Activated CD4-positive, CD25-positive, alpha-beta regulatory T cell treated with anti-CD3 and anti-CD28 coated beads, Interleukin-2, amount 50 U/mL, for 24 hours (primary cell): ENCODE results near the gene GTF2A2.
A peak's percentile ranks its signal among the peaks of the same experiment; 100 is the strongest.

Experiments used
- ATAC-seq, 2 donors: fragments of 150-1000 bp; cut with Tn5 transposase; one replicate each; pipeline ENCODE4 v1.10.0; 2021; ENCODE audit warnings: mild to moderate bottlenecking in 1 of 2, moderate library complexity in 1 of 2

Gene GTF2A2

DNA sequence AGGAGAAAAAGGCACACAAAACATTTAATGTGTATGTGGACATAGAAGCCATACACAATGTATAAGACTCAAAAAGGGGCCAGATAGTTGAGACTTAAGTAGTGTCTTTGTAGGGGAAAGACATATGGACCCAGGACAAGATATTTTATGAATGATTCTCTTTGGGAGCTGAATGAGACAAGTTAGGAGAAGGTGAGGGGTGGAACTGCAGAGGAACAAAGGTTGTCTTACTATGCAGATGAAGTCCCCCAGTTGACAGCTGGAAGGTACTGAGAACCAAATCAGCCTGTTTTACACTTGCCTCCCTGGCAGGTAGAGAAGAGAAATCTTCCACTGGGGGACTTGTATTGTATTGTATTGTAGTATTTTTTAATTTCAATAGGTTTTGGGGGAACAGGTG, 60.7 kb downstream of the GTF2A2 start:
- ATAC-seq, result no peak

DNA sequence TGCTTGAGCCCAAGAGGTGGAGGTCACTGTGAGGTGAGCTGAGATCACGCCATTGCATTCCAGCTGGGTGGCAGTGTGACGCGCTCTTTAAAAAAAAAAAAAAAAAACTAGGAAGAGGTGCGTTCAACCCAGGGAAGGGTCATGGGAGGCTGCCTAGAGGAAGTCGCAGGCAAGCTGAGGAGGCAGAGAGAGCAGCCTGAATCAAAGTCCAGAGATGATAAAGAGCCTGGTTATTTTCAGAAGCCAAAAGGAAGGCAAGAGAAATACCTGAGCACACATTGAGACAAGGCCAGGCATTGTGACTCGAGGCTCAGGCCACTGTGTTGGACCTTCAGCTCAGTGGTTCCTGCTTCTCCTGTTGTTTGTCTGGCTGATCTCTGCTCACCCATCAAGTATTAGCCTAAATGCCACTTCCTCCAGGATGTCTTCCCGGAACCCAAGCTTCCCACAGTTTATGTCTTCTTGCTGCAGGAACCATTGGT, 61.8 kb downstream of the GTF2A2 start:
- no peak for ATAC-seq

DNA sequence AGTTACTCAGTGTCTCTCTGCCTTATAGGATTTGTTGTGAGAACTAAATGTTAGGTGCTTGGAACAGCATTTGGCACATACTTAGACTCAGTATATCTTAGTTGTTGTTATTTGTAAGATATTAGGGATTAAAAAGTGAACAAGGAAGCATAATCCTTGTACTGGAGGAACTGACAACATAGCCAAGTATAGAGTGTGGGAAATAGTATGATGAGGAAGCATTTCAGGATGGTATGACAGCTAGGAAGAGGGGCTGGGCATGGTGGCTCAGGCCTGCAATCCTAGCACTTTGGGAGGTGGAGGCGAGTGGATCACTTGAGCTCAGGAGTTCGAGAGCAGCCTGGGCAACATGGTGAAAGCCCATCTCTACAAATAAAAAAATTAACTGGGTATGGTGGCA, 62.3 kb downstream of the GTF2A2 start:
- no peak for ATAC-seq

DNA sequence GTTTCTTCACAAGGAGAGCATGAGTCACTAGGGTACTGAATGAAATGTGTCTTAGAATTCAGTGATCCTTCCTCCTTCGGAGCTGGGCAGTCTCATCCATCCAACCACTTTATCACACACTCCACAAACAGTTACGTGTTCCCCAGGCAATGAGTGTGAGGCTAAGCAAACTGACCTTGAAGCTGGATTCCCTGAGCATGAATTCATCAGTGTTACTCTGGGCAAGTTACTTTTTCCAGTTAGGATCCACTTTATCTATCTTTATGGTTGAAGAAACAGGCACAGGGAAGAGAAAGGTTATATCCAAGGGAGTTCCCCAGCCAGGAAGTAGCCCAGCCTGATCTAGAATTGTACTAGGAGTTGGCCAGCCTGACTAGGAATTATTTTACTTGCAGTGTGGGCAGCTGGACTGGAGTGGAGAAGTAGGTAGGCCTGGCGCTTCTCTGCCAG, 62.8 kb downstream of the GTF2A2 start:
- no peak for ATAC-seq

DNA sequence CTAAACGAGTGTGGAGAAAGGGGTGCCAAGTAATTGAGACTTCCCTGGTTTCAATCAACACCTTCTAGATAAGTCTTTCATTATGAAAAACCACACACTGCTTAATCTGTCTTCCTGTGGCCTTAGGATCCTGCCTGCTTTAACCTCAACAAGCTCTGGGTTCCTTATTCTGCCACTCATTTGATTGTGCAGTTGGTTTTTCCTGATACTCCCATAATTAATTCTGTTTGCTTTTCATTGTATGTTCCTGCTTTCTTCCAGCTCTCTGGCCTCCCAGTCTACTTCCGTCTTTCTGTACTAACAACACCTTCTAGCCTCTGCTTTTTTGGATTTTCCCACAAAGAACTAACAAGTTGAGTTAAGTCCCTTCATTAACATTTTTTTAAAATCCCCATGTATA, 66.0 kb downstream of the GTF2A2 start:
- no peak for ATAC-seq

DNA sequence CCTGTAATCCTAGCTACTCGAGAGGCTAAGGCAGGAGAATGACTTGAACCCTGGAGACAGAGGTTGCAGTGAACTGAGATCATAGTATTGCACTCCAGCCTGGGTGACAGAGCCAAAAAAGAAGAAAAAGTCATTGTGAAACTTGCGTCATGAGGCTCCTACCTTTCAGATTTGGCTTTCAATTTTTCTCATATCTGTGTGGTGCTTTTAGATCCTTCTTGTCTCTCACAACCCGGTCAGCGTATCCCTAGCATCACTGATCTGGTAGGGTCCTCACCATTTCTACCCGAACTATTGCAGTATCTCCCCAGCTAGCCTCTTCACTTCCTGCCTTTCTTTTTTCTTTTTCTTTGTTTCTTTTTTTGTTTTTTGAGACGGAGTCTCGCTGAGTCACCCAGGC, 67.3 kb downstream of the GTF2A2 start:
- peak; percentile 61 to 86 for ATAC-seq
